H1 (cell line): Measurements from ENCODE around the gene TMEM107. TPM values are rescaled to one million over a fixed set of nuclear protein-coding genes. Genes with fewer than 3 reads are reported as not detected.
A peak's percentile ranks its signal among the peaks of the same experiment; 100 is the strongest.

Experiments used
- CTCF ChIA-PET: fragments of 300-600 bp; sonication (Branson Sonifier 250); formaldehyde crosslinking; loops from one replicate; lab custom pipeline; 2021; ENCODE audit not compliant: partially characterized antibody; lab: Charles Lee
- POLR2A ChIA-PET: fragments of 300-600 bp; sonication (Branson Sonifier 250); formaldehyde crosslinking; loops from one replicate; lab custom pipeline; 2021; ENCODE audit warnings: inconsistent platforms; ENCODE audit not compliant: partially characterized antibody; lab: Charles Lee
- DNase-seq, 2 experiments: peaks; one replicate each; pipeline versions ENCODE4 v3.0.0 to v3.0.0-alpha.2; 2010 to 2022; ENCODE audit warnings: low spot score in 2 of 2, low read depth in 1 of 2, mixed read lengths in 1 of 2
- FAIRE-seq: peaks from 2 replicates; lab custom pipeline; 2011; peaks lifted over from hg19 to GRCh38; lab: Jason Lieb, UNC
- H2AFZ ChIP-seq: 2 replicates; pipeline ENCODE4 v1.8.1; 2012; ENCODE audit warnings: low read length, inconsistent platforms
- H2AK5ac ChIP-seq: 2 replicates; pipeline ENCODE4 v1.6.1; 2013; ENCODE audit warnings: low read depth, low read length
- H2BK120ac ChIP-seq: replicated peaks from 2 replicates; pipeline ENCODE3; 2013; ENCODE audit warnings: low read depth, low read length, inconsistent platforms
- H2BK12ac ChIP-seq: 2 replicates; pipeline ENCODE4 v1.6.1; 2013; ENCODE audit warnings: low read depth, low read length
- H2BK15ac ChIP-seq: 2 replicates; pipeline ENCODE4 v1.6.1; 2013; ENCODE audit warnings: low read length
- H2BK20ac ChIP-seq: 2 replicates; pipeline ENCODE4 v1.6.1; 2013; ENCODE audit warnings: low read length
- H2BK5ac ChIP-seq: 2 replicates; pipeline ENCODE4 v1.6.1; 2013; ENCODE audit warnings: low read depth, low read length
- H3K14ac ChIP-seq: 2 replicates; pipeline ENCODE4 v1.6.1; 2013; ENCODE audit warnings: inconsistent platforms; ENCODE audit not compliant: insufficient read length
- H3K18ac ChIP-seq: 2 replicates; pipeline ENCODE4 v1.6.1; 2013; ENCODE audit warnings: low read length; ENCODE audit errors: extremely low read depth
- H3K23ac ChIP-seq: 2 replicates; pipeline ENCODE4 v1.6.1; 2013; ENCODE audit warnings: inconsistent platforms; ENCODE audit not compliant: insufficient read length
- H3K23me2 ChIP-seq: 2 replicates; pipeline ENCODE4 v1.6.1; 2013; ENCODE audit warnings: low read depth, low read length
- H3K27ac ChIP-seq: 2 replicates; pipeline ENCODE4 v1.6.1; 2011; ENCODE audit warnings: low read depth, low read length, inconsistent platforms
- H3K27me3 ChIP-seq, 4 experiments: replicated peaks in 1 of 4; 1 replicate in 1 of 4; 2 replicates in 3 of 4; pipeline versions ENCODE4 v1.6.1 to v1.8.1; 2011 to 2013; ENCODE audit warnings: low read length in 3 of 4, mild to moderate bottlenecking in 3 of 4, inconsistent platforms in 2 of 4, mixed read lengths in 2 of 4, moderate library complexity in 1 of 4; ENCODE audit not compliant: control insufficient read depth in 3 of 4, insufficient read depth in 3 of 4; ENCODE audit errors: extremely low read depth in 1 of 4
- H3K36me3 ChIP-seq, 4 experiments: 2 replicates each; pipeline versions ENCODE4 v1.6.1 to v1.8.1; 2011 to 2013; ENCODE audit warnings: mild to moderate bottlenecking in 4 of 4, low read length in 3 of 4, moderate library complexity in 2 of 4, control low read depth in 1 of 4, inconsistent platforms in 1 of 4; ENCODE audit not compliant: insufficient read depth in 4 of 4, control insufficient read depth in 2 of 4
- H3K4ac ChIP-seq: replicated peaks from 2 replicates; pipeline ENCODE3; 2013; ENCODE audit warnings: low read length, low read depth, mixed read lengths, inconsistent platforms; ENCODE audit not compliant: insufficient read length
- H3K4me1 ChIP-seq, 4 experiments: replicated peaks in 1 of 4; 1 replicate in 1 of 4; 2 replicates in 3 of 4; pipeline versions ENCODE4 v1.6.1 to v1.8.1; 2011 to 2013; ENCODE audit warnings: low read length in 3 of 4, inconsistent platforms in 2 of 4, mixed read lengths in 1 of 4; ENCODE audit not compliant: insufficient read depth in 4 of 4, control insufficient read depth in 3 of 4
- H3K4me2 ChIP-seq, 2 experiments: 2 replicates each; pipeline versions ENCODE4 v1.6.1 to v1.8.1; 2011 to 2013; ENCODE audit warnings: low read depth in 2 of 2, low read length in 2 of 2, control low read depth in 1 of 2, inconsistent platforms in 1 of 2, mild to moderate bottlenecking in 1 of 2; ENCODE audit not compliant: insufficient read depth in 1 of 2
- H3K4me3 ChIP-seq, 4 experiments: fragments of 200-600, 300-600 bp in 1 of 4; sonication (generic), shearing (Covaris generic), sonication (Bioruptor Twin) in 1 of 4; 2 replicates each; pipeline versions ENCODE4 v1.5.1 to v1.8.1; 2011 to 2016; ENCODE audit warnings: low read length in 4 of 4, low read depth in 3 of 4, control low read depth in 2 of 4, inconsistent platforms in 2 of 4, mild to moderate bottlenecking in 2 of 4, mixed read lengths in 1 of 4, moderate library complexity in 1 of 4; ENCODE audit not compliant: insufficient read depth in 2 of 4; ENCODE audit errors: extremely low read depth in 1 of 4
- H3K56ac ChIP-seq: replicated peaks from 2 replicates; pipeline ENCODE3; 2013; ENCODE audit warnings: low read depth, mild to moderate bottlenecking, mixed read lengths, low read length, inconsistent platforms; ENCODE audit not compliant: insufficient read length
- H3K79me1 ChIP-seq: 2 replicates; pipeline ENCODE4 v1.6.1; 2013; ENCODE audit warnings: low read depth, low read length, control low read depth
- H3K79me2 ChIP-seq, 2 experiments: 2 replicates each; pipeline versions ENCODE4 v1.6.1 to v1.8.1; 2012 to 2013; ENCODE audit warnings: low read length in 2 of 2, mild to moderate bottlenecking in 2 of 2, inconsistent platforms in 1 of 2; ENCODE audit not compliant: insufficient read depth in 2 of 2, control insufficient read depth in 1 of 2
- H3K9ac ChIP-seq, 4 experiments: replicated peaks in 1 of 4; 1 replicate in 1 of 4; 2 replicates in 3 of 4; pipeline versions ENCODE4 v1.6.1 to v1.8.1; 2011 to 2013; ENCODE audit warnings: low read depth in 3 of 4, low read length in 3 of 4, control low read depth in 2 of 4, mild to moderate bottlenecking in 2 of 4, moderate library complexity in 2 of 4, inconsistent platforms in 1 of 4; ENCODE audit errors: extremely low read depth in 1 of 4
- H3K9me3 ChIP-seq, 2 experiments: 2 replicates each; pipeline versions ENCODE4 v1.6.1 to v1.8.1; 2012 to 2013; ENCODE audit warnings: mild to moderate bottlenecking in 2 of 2, moderate library complexity in 2 of 2, control low read depth in 1 of 2, inconsistent platforms in 1 of 2, low read depth in 1 of 2, low read length in 1 of 2, mixed read lengths in 1 of 2; ENCODE audit not compliant: insufficient read depth in 2 of 2
- H4K20me1 ChIP-seq, 2 experiments: replicated peaks in 1 of 2; 2 replicates each; pipeline versions ENCODE3 to v1.8.1; 2011 to 2013; ENCODE audit warnings: inconsistent platforms in 2 of 2, low read length in 2 of 2, mild to moderate bottlenecking in 1 of 2; ENCODE audit not compliant: insufficient read depth in 2 of 2, control insufficient read depth in 1 of 2
- H4K5ac ChIP-seq: 2 replicates; pipeline ENCODE4 v1.6.1; 2013; ENCODE audit warnings: low read length, low read depth, mixed read lengths, inconsistent platforms; ENCODE audit not compliant: insufficient read length
- H4K8ac ChIP-seq: 2 replicates; pipeline ENCODE4 v1.8.0; 2013; ENCODE audit warnings: mild to moderate bottlenecking, moderate library complexity, low read length, inconsistent platforms; ENCODE audit not compliant: insufficient read depth; ENCODE audit errors: extremely low read depth
- H4K91ac ChIP-seq: replicated peaks from 2 replicates; pipeline ENCODE3; 2013; ENCODE audit warnings: low read length, mixed read lengths, inconsistent platforms; ENCODE audit not compliant: insufficient read length
- TCF12 ChIP-seq: IDR thresholded peaks from 2 replicates; pipeline ENCODE4 v1.6.1; 2011; ENCODE audit warnings: low read depth, mild to moderate bottlenecking, low read length
- WGBS, 2 experiments: shearing (Covaris generic) in 1 of 2; methylation state at CpG; one replicate each; pipeline versions ENCODE4 v1.1.6 to v1.1.7; 2013 to 2015; ENCODE audit warnings: low lambda C conversion rate in 2 of 2, mixed read lengths in 2 of 2, inconsistent platforms in 1 of 2, low coverage in 1 of 2, missing lambda C conversion rate in 1 of 2; ENCODE audit not compliant: insufficient replicate concordance in 2 of 2, insufficient coverage in 1 of 2, insufficient read length in 1 of 2; ENCODE audit errors: extremely low coverage in 1 of 2, missing lambda C conversion rate in 1 of 2; 5-methylcytosine and 5-hydroxymethylcytosine counted together
- polyA plus RNA-seq, 7 experiments: library from polyadenylated mRNA; depleted of rRNA in 3 of 7; stranded (reverse) in 5 of 7; unstranded in 2 of 7; fragments of >200 nt in 5 of 7; fragments of 200-250 nt in 2 of 7; gene quantifications; 1 replicate in 5 of 7; 2 replicates in 1 of 7; 4 replicates in 1 of 7; pipeline versions ENCODE4 v1.2.1 to v1.2.3, GENCODE V29; 2011 to 2013; ENCODE audit warnings: missing spikeins in 2 of 7, mixed read lengths in 2 of 7
- total RNA-seq: library from RNA; stranded (reverse); fragmentation: NEBNext Ultra II Directional; extraction: Animal tissue kit (Norgen Biotek cat#: 25700); gene quantifications from 2 replicates; pipeline ENCODE4 v1.2.1, GENCODE V29; 2021
- TF ChIP-seq, protein P1 (sequence below): IDR thresholded peaks from 2 replicates; pipeline ENCODE4 v1.6.1; 2011; ENCODE audit warnings: low read depth, mild to moderate bottlenecking, low read length; ENCODE audit not compliant: insufficient read depth

Gene TMEM107
- total and polyA plus RNA-seq, 2 of the 8 experiments (the other 6 are each of a cell fraction or from before 2014, with no cell fraction given), result 17.3 to 21.5 TPM

DNA sequence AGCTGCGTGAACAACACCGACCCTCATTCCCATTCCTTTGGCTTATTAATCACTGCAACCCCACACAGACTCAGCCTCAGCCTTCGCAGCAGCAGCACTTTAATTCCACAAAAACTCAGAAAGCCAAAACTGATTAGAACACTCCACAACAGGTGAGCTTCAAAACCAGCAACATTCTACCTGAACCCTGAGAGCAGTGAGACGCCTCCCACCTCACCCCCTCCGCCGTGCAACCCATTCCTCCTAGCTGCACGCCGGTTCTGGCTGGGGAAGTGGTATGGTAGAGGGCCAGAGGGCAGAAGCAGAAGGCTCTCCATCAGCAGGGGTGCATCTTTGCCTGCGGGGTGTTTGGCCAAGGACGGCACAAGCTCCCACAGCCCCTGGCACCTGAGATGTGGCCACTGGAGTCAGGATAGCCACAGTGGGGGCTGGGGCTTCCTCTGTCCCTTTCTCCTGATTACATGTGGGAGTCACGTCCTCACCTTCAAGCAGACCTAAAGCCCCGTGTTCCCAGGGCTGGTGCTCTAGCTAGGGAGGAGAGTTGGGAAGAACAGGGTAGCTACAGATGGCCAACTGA lies 12.2 kb upstream of the TMEM107 start:
- no peak overlapping the region; a peak in 1 of 7 replicates for H3K9ac ChIP-seq

More for the DNA sequence above, 12.2 kb upstream of the TMEM107 start:
- H3K23ac ChIP-seq, result no peak overlapping the region
- no peak overlapping the region for H3K56ac ChIP-seq
- no peak overlapping the region for H3K27ac ChIP-seq
- FAIRE-seq, result no peak
- H2BK20ac ChIP-seq, result no peak overlapping the region
- H3K4me3 ChIP-seq, result peak overlapping the region; percentile 59 to 89 (median 78); a peak in 5 of 8 replicates
- no peak overlapping the region for H3K14ac ChIP-seq
- no peaks in the 10 kb centered on the region for H3K9me3 ChIP-seq
- H3K4ac ChIP-seq, result no peak overlapping the region
- no peak overlapping the region for H2AK5ac ChIP-seq
- H2BK5ac ChIP-seq, result no peak overlapping the region; the same call in 1 of the 2 replicates
- WGBS, 2 experiments, result 56% methylated on average over 12 of the region's 12 CpGs; no CpG with 5 or more reads in 1 of the 2 experiments
- H2BK15ac ChIP-seq, result 0 out of 2 replicates have a peak overlapping the region, but pooled peaks have one; percentile 61
- H3K18ac ChIP-seq, result no peak overlapping the region
- no peak overlapping the region for H4K91ac ChIP-seq
- TF ChIP-seq, protein P1, sequence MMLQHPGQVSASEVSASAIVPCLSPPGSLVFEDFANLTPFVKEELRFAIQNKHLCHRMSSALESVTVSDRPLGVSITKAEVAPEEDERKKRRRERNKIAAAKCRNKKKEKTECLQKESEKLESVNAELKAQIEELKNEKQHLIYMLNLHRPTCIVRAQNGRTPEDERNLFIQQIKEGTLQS, result no peak
- TF ChIP-seq TCF12, result no peak
- TF ChIP-seq, all 59 proteins: peak for 0
- DNase-seq, result no peak
- no peaks in the 10 kb centered on the region for H3K79me1 ChIP-seq
- no peaks in the 10 kb centered on the region for H3K36me3 ChIP-seq
- H2BK120ac ChIP-seq, result no peak overlapping the region
- H3K23me2 ChIP-seq, result peaks cover 17% of the 10 kb centered on the region
- CTCF ChIA-PET, result interaction anchor here (0.9 to 3.7 kb wide), 12 partner anchors 9 to 117 kb away, joined by 3 to 26 read pairs (median 5); partner anchors contain the start of gene PFAS
- no peak overlapping the region for H2AFZ ChIP-seq
- no peak overlapping the region for H4K5ac ChIP-seq
- peaks cover 2 to 6% of the 10 kb centered on the region in 2 experiments for H4K20me1 ChIP-seq
- H3K27me3 ChIP-seq, result peaks cover 2 to 17% (median 11%) of the 10 kb centered on the region in 4 experiments
- H3K4me1 ChIP-seq, result peaks cover 4 to 21% (median 10%) of the 10 kb centered on the region in 4 experiments; a peak in 6 of 7 replicates
- H2BK12ac ChIP-seq, result no peak overlapping the region
- POLR2A ChIA-PET, result interaction anchor here (1.8 to 19.9 kb wide), 7 partner anchors 8 to 38 kb away, joined by 5 to 373 read pairs (median 19); partner anchors contain the start of genes AURKB and TMEM107
- no peaks in the 10 kb centered on the region for H3K79me2 ChIP-seq
- peak overlapping the region; percentile 86 to 96 for H3K4me2 ChIP-seq
- H4K8ac ChIP-seq, result no peak overlapping the region
